GM12878 (cell line): ENCODE measurements around the gene U2AF1.
"Not testable (repeated sequence)": the region's sequence is repeated elsewhere in the genome, so short reads cannot be mapped to it uniquely, and the experiment has no call there.

ENCODE experiments used
- CTCF ChIP-seq, 3 experiments: IDR thresholded peaks in 2 of 3; conservative IDR thresholded peaks in 1 of 3; 2 replicates each; pipeline ENCODE4 v1.5.1; 2011; ENCODE audit warnings: low read depth in 3 of 3, low read length in 3 of 3, mild to moderate bottlenecking in 3 of 3, control low read depth in 2 of 3, moderate library complexity in 2 of 3, inconsistent platforms in 1 of 3, mixed read lengths in 1 of 3; ENCODE audit not compliant: control insufficient read depth in 2 of 3, insufficient read depth in 1 of 3; ENCODE audit errors: extremely low read depth in 1 of 3
- HDAC6 ChIP-seq: fragments of 200-600 bp; sonication (generic); IDR thresholded peaks from one replicate; pipeline ENCODE4 v1.8.0; 2017; ENCODE audit warnings: antibody characterized with exemption; ENCODE audit not compliant: unreplicated experiment
- PBX3 ChIP-seq: IDR thresholded peaks from 2 replicates; pipeline ENCODE4 v1.6.1; 2011; ENCODE audit warnings: mild to moderate bottlenecking, low read depth, low read length, moderate library complexity; ENCODE audit not compliant: insufficient replicate concordance

GRCh38 chr21:43045165-43045875 is 62.0 kb downstream of the U2AF1 start:
- TF ChIP-seq HDAC6; CTCF (IDR thresholded peaks at IDR 0.05 in 2 of 3, conservative IDR thresholded peaks at IDR 0.05 in 1 of 3; ENCODE audit: control insufficient read depth in 2 of 3, extremely low read depth in 1 of 3, insufficient read depth in 1 of 3, low read depth in 3 of 3, low read length in 3 of 3); PBX3: not testable (repeated sequence)
